Ectodermal cell (in vitro differentiated cells): ENCODE data around the gene NTM.
"Not testable (repeated sequence)": the region's sequence is repeated elsewhere in the genome, so short reads cannot be mapped to it uniquely, and the experiment has no call there.

Experiments used
- H3K27ac ChIP-seq: 2 replicates; pipeline ENCODE4 v1.7.0; 2013; ENCODE audit warnings: mild to moderate bottlenecking, low read depth, low read length; ENCODE audit not compliant: insufficient read depth, poor library complexity, severe bottlenecking
- H3K27me3 ChIP-seq: 2 replicates; pipeline ENCODE4 v1.7.0; 2013; ENCODE audit warnings: mild to moderate bottlenecking, low read length; ENCODE audit not compliant: insufficient read depth, control insufficient read depth, poor library complexity, severe bottlenecking
- H3K36me3 ChIP-seq: one replicate; pipeline ENCODE4 v1.7.0; 2013; ENCODE audit warnings: low read length; ENCODE audit not compliant: control insufficient read depth, insufficient read depth
- H3K4me1 ChIP-seq: one replicate; pipeline ENCODE4 v1.7.0; 2013; ENCODE audit warnings: low read length; ENCODE audit not compliant: control insufficient read depth, insufficient read depth
- H3K4me3 ChIP-seq: 2 replicates; pipeline ENCODE4 v1.7.0; 2013; ENCODE audit warnings: low read depth, low read length, control low read depth; ENCODE audit not compliant: insufficient read depth
- H3K9me3 ChIP-seq: 2 replicates; pipeline ENCODE4 v1.7.0; 2013; ENCODE audit warnings: mild to moderate bottlenecking, low read length, moderate library complexity; ENCODE audit not compliant: control insufficient read depth
- WGBS, 2 experiments: methylation state at CpG; one replicate each; pipeline ENCODE4 v1.1.7; 2013; ENCODE audit warnings: missing lambda C conversion rate in 2 of 2; 5-methylcytosine and 5-hydroxymethylcytosine counted together

Gene NTM

GRCh38 chr11:132055296-132055695, 684.9 kb downstream of the NTM start:
- Histone ChIP-seq H3K4me1 (peaks cover 9% of the 10 kb centered on the region), H3K27ac (no peak overlapping the region)
- 88 to 91% methylated on average over 6 of the region's 6 CpGs for WGBS, 2 experiments

GRCh38 chr11:132056689-132057088, 686.3 kb downstream of the NTM start:
- Histone ChIP-seq H3K4me3 (no peak overlapping the region), H3K27ac (no peak overlapping the region), H3K4me1 (peaks cover 9% of the 10 kb centered on the region), H3K36me3 (no peaks in the 10 kb centered on the region), H3K27me3 (peaks cover 3% of the 10 kb centered on the region), H3K9me3 (no peaks in the 10 kb centered on the region)
- WGBS, 2 experiments = 80 to 83% methylated on average over 5 to 6 of the region's 6 CpGs

More at GRCh38 chr11:132055296-132055695, 684.9 kb downstream of the NTM start:
- Histone ChIP-seq H3K4me3 (no peak overlapping the region), H3K27me3 (peaks cover 3% of the 10 kb centered on the region), H3K36me3 (no peaks in the 10 kb centered on the region), H3K9me3 (no peaks in the 10 kb centered on the region)

- peaks cover 3% of the 10 kb centered on the region for H3K27me3 ChIP-seq
- WGBS, 2 experiments = 91 to 95% methylated on average over 3 of the region's 3 CpGs
- H3K27ac ChIP-seq = no peak overlapping the region
- H3K4me1 ChIP-seq = peaks cover 9% of the 10 kb centered on the region
- H3K9me3 ChIP-seq = no peaks in the 10 kb centered on the region
- no peak overlapping the region for H3K4me3 ChIP-seq
- no peaks in the 10 kb centered on the region for H3K36me3 ChIP-seq
These were observed 686.9 kb downstream of the NTM start for GRCh38 chr11:132057266-132057665.

DNA sequence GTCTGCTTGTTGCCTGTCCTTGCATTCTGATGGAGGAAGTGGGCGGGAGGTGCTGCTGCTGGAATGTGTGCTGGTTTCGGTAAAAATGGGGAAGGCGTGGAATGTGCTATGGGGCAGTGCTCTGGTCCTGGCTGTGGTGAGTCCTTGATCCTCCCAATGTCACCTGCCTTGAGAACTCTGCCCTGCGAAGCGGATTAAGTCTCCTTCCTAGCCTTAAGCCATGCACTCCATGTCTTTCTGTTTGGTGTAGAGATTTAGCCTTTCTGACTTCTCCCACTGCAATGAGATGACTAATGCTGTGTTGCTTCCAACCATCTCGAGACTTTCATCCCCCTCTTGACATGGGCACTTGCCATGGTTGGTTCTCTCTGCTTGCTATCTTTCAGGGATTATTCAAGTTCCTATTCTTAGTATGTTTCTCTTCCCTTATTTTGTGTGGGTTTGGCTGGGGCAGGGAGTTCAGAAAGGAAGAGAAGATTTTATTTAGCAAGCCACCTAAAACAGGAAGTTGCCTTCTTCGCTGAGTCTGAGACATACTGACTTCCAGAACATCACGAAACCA, 687.9 kb downstream of the NTM start:
- H3K36me3 ChIP-seq = no peaks in the 10 kb centered on the region
- H3K27me3 ChIP-seq = peaks cover 3% of the 10 kb centered on the region
- 89 to 91% methylated on average over 8 of the region's 8 CpGs for WGBS, 2 experiments
- H3K4me3 ChIP-seq = no peak overlapping the region
- H3K27ac ChIP-seq = no peak overlapping the region
- no peaks in the 10 kb centered on the region for H3K9me3 ChIP-seq
- H3K4me1 ChIP-seq = peaks cover 9% of the 10 kb centered on the region

GRCh38 chr11:132060567-132060966, 690.2 kb downstream of the NTM start:
- Histone ChIP-seq H3K4me3 (no peak overlapping the region), H3K27me3 (peaks cover 3% of the 10 kb centered on the region), H3K4me1 (peaks cover 9% of the 10 kb centered on the region), H3K27ac (no peak overlapping the region), H3K36me3 (no peaks in the 10 kb centered on the region), H3K9me3 (no peaks in the 10 kb centered on the region)
- 96 to 97% methylated on average over 2 of the region's 2 CpGs for WGBS, 2 experiments

GRCh38 chr11:132062031-132062430, 691.6 kb downstream of the NTM start:
- no peak overlapping the region for H3K4me3 ChIP-seq
- WGBS, 2 experiments = 94 to 100% methylated on average over 1 of the region's 1 CpG
- H3K27ac ChIP-seq = no peak overlapping the region
- peaks cover 5% of the 10 kb centered on the region for H3K4me1 ChIP-seq
- H3K9me3 ChIP-seq = no peaks in the 10 kb centered on the region
- peaks cover 3% of the 10 kb centered on the region for H3K27me3 ChIP-seq
- H3K36me3 ChIP-seq = no peaks in the 10 kb centered on the region

DNA sequence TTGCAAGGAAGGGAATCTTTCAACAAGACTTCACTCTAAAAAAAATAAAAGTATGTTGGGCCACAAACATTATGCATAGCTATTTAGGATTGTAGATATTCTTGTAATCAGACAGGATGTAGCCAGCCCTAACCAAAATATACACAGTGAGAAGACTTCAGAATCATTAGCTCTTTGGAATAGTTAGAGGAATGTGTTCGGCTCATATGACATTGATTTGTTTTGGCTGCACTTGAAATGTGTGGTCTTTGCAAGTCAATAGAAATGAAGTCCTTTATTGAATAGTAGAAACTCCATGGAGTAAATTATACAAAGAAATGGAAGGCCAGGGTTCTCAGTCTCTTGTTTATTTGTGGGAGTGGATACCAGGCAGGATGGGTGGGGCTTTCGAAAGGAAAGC, 692.1 kb downstream of the NTM start:
- no peaks in the 10 kb centered on the region for H3K9me3 ChIP-seq
- peaks cover 5% of the 10 kb centered on the region for H3K4me1 ChIP-seq
- no peak overlapping the region for H3K27ac ChIP-seq
- 90 to 97% methylated on average over 2 of the region's 2 CpGs for WGBS, 2 experiments
- H3K4me3 ChIP-seq = no peak overlapping the region
- no peaks in the 10 kb centered on the region for H3K36me3 ChIP-seq
- peaks cover 3% of the 10 kb centered on the region for H3K27me3 ChIP-seq

GRCh38 chr11:132064987-132065620, 694.7 kb downstream of the NTM start:
- WGBS, 2 experiments = 92 to 93% methylated on average over 3 of the region's 4 CpGs
- Histone ChIP-seq H3K9me3 (no peaks in the 10 kb centered on the region), H3K4me3 (no peak overlapping the region), H3K4me1 (no peaks in the 10 kb centered on the region), H3K27ac (no peak overlapping the region), H3K36me3 (no peaks in the 10 kb centered on the region), H3K27me3 (peaks cover 4% of the 10 kb centered on the region)

GRCh38 chr11:132068556-132068955, 698.1 kb downstream of the NTM start:
- no peak overlapping the region for H3K27ac ChIP-seq
- H3K36me3 ChIP-seq = no peaks in the 10 kb centered on the region
- H3K27me3 ChIP-seq = peaks cover 18% of the 10 kb centered on the region
- H3K4me1 ChIP-seq = peaks cover 6% of the 10 kb centered on the region
- no peaks in the 10 kb centered on the region for H3K9me3 ChIP-seq
- H3K4me3 ChIP-seq = no peak overlapping the region

GRCh38 chr11:132069593-132069992, 699.2 kb downstream of the NTM start:
- not testable (repeated sequence) for H3K27ac ChIP-seq, H3K4me1 ChIP-seq, H3K4me3 ChIP-seq, H3K36me3 ChIP-seq, H3K9me3 ChIP-seq
- WGBS, 2 experiments = 92 to 93% methylated on average over 15 of the region's 15 CpGs
- H3K27me3 ChIP-seq = peaks cover 22% of the 10 kb centered on the region
